WTC11 (cell line): ENCODE measurements around the gene DAPK1. TPM values are rescaled to one million over a fixed set of nuclear protein-coding genes. Genes with fewer than 3 reads are reported as not detected.

ENCODE experiments used
- ATAC-seq: fragments of 200-7000 bp; cut with Tn5 transposase; 2 replicates; pipeline ENCODE4 v1.10.0; 2021; ENCODE audit warnings: mild to moderate bottlenecking, moderate library complexity
- CTCF ChIA-PET: fragments of 300-600 bp; sonication (Branson Sonifier 250); formaldehyde crosslinking; loops from one replicate; lab custom pipeline; 2021; ENCODE audit warnings: antibody characterized with exemption; lab: Charles Lee
- POLR2A ChIA-PET: fragments of 350-600 bp; sonication (Branson Sonifier 250); formaldehyde crosslinking; loops from one replicate; lab custom pipeline; 2021; ENCODE audit warnings: antibody characterized with exemption; lab: Charles Lee
- DNase-seq: peaks from one replicate; pipeline ENCODE4 v3.0.0; 2021; ENCODE audit warnings: low spot score
- H3K27ac Mint-ChIP-seq: 2 replicates; pipeline ENCODE4 v1.8.0; 2021; ENCODE audit warnings: mixed read lengths
- H3K27me3 Mint-ChIP-seq: 2 replicates; pipeline ENCODE4 v1.8.0; 2021; ENCODE audit warnings: low read depth, mild to moderate bottlenecking, moderate library complexity, mixed read lengths
- H3K36me3 Mint-ChIP-seq: 2 replicates; pipeline ENCODE4 v1.8.0; 2021; ENCODE audit warnings: mixed read lengths
- H3K4me1 Mint-ChIP-seq: 2 replicates; pipeline ENCODE4 v1.8.0; 2022; ENCODE audit warnings: mixed read lengths
- H3K4me3 Mint-ChIP-seq: 2 replicates; pipeline ENCODE4 v1.8.0; 2021; ENCODE audit warnings: mild to moderate bottlenecking, moderate library complexity, mixed read lengths
- H3K9me3 Mint-ChIP-seq: 2 replicates; pipeline ENCODE4 v1.8.0; 2021; ENCODE audit warnings: mixed read lengths
- CBFB ChIP-seq: sonication (generic); formaldehyde crosslinking; IDR thresholded peaks from 2 replicates; pipeline ENCODE4 v1.8.1; 2022; ENCODE audit warnings: mild to moderate bottlenecking, low read depth, missing genetic modification reagents
- ERG ChIP-seq: fragments of 250-450 bp; sonication (Bioruptor Pico); IDR thresholded peaks from 2 replicates; pipeline ENCODE4 v1.8.0; 2021; ENCODE audit warnings: mild to moderate bottlenecking
- ETV6 ChIP-seq: sonication (generic); formaldehyde crosslinking; IDR thresholded peaks from 2 replicates; pipeline ENCODE4 v1.8.1; 2022; ENCODE audit warnings: mild to moderate bottlenecking, missing genetic modification reagents
- FOXJ3 ChIP-seq: sonication (generic); formaldehyde crosslinking; IDR thresholded peaks from 2 replicates; pipeline ENCODE4 v1.9.0; 2021; ENCODE audit warnings: missing genetic modification reagents, mild to moderate bottlenecking, borderline replicate concordance
- FOXP1 ChIP-seq: sonication (generic); formaldehyde crosslinking; IDR thresholded peaks from 2 replicates; pipeline ENCODE4 v1.8.0; 2022; ENCODE audit warnings: missing genetic modification reagents, mild to moderate bottlenecking, moderate library complexity, borderline replicate concordance
- FOXP4 ChIP-seq: sonication (generic); formaldehyde crosslinking; IDR thresholded peaks from 2 replicates; pipeline ENCODE4 v1.8.0; 2022; ENCODE audit warnings: mild to moderate bottlenecking, missing genetic modification reagents
- IRF1 ChIP-seq: sonication (generic); formaldehyde crosslinking; IDR thresholded peaks from 2 replicates; pipeline ENCODE4 v1.8.0; 2023; ENCODE audit warnings: missing genetic modification reagents
- MAX ChIP-seq: sonication (generic); formaldehyde crosslinking; IDR thresholded peaks from 2 replicates; pipeline ENCODE4 v1.8.0; 2022; ENCODE audit warnings: mild to moderate bottlenecking, missing genetic modification reagents
- NR1H2 ChIP-seq: sonication (generic); formaldehyde crosslinking; IDR thresholded peaks from 2 replicates; pipeline ENCODE4 v1.9.0; 2021; ENCODE audit warnings: mild to moderate bottlenecking, moderate library complexity, missing genetic modification reagents
- NR3C1 ChIP-seq: sonication (generic); formaldehyde crosslinking; conservative IDR thresholded peaks from 2 replicates; pipeline ENCODE4 v1.8.1; 2023; ENCODE audit warnings: low read depth, mild to moderate bottlenecking, missing genetic modification reagents
- OVOL2 ChIP-seq: fragments of 250-450 bp; sonication (Bioruptor Pico); IDR thresholded peaks from 2 replicates; pipeline ENCODE4 v1.9.0; 2021; ENCODE audit warnings: mild to moderate bottlenecking, borderline replicate concordance
- PREB ChIP-seq: sonication (generic); formaldehyde crosslinking; IDR thresholded peaks from 2 replicates; pipeline ENCODE4 v1.8.1; 2022; ENCODE audit warnings: mild to moderate bottlenecking, missing genetic modification reagents, moderate library complexity, borderline replicate concordance
- PRRX2 ChIP-seq: fragments of 250-450 bp; sonication (Bioruptor Pico); IDR thresholded peaks from 2 replicates; pipeline ENCODE4 v1.8.0; 2021; ENCODE audit warnings: mild to moderate bottlenecking
- RELA ChIP-seq: sonication (generic); formaldehyde crosslinking; IDR thresholded peaks from 2 replicates; pipeline ENCODE4 v1.8.1; 2022; ENCODE audit warnings: missing genetic modification reagents, mild to moderate bottlenecking, borderline replicate concordance
- RORB ChIP-seq: fragments of 250-450 bp; sonication (Bioruptor Pico); IDR thresholded peaks from 2 replicates; pipeline ENCODE4 v1.9.0; 2021; ENCODE audit warnings: mild to moderate bottlenecking
- SMAD3 ChIP-seq: sonication (generic); formaldehyde crosslinking; IDR thresholded peaks from 2 replicates; pipeline ENCODE4 v1.8.0; 2022; ENCODE audit warnings: missing genetic modification reagents, mild to moderate bottlenecking, borderline replicate concordance
- SMAD4 ChIP-seq: sonication (generic); formaldehyde crosslinking; IDR thresholded peaks from 2 replicates; pipeline ENCODE4 v1.8.0; 2022; ENCODE audit warnings: mild to moderate bottlenecking, missing genetic modification reagents
- TCF7 ChIP-seq: sonication (generic); formaldehyde crosslinking; IDR thresholded peaks from 2 replicates; pipeline ENCODE4 v1.8.0; 2022; ENCODE audit warnings: mild to moderate bottlenecking, low read depth, missing genetic modification reagents, moderate library complexity
- TP53 ChIP-seq: sonication (generic); formaldehyde crosslinking; IDR thresholded peaks from 2 replicates; pipeline ENCODE4 v1.8.1; 2023; ENCODE audit warnings: mild to moderate bottlenecking, missing genetic modification reagents
- USF1 ChIP-seq: sonication (generic); formaldehyde crosslinking; IDR thresholded peaks from 2 replicates; pipeline ENCODE4 v1.8.0; 2022; ENCODE audit warnings: mild to moderate bottlenecking, missing genetic modification reagents
- ZBTB21 ChIP-seq: sonication (generic); formaldehyde crosslinking; IDR thresholded peaks from 2 replicates; pipeline ENCODE4 v1.8.1; 2023; ENCODE audit warnings: mild to moderate bottlenecking, missing genetic modification reagents, borderline replicate concordance
- ZNF121 ChIP-seq: sonication (generic); formaldehyde crosslinking; IDR thresholded peaks from 2 replicates; pipeline ENCODE4 v1.8.0; 2023; ENCODE audit warnings: missing genetic modification reagents
- total RNA-seq: library from RNA; stranded (reverse); gene quantifications from 3 replicates; pipeline ENCODE4 v1.2.3, GENCODE V29; 2021

Gene DAPK1
- total RNA-seq, 1 experiment from 2014 or later: 129 TPM

- ChIA-PET POLR2A (no interaction called here), CTCF (no interaction called here)
- no peaks in the 10 kb centered on the region for H3K9me3 Mint-ChIP-seq
- peaks cover 32% of the 10 kb centered on the region for H3K4me1 Mint-ChIP-seq
- H3K4me3 Mint-ChIP-seq: no peak overlapping the region
- ATAC-seq (no peak), DNase-seq (no peak)
- H3K27me3 Mint-ChIP-seq: no peaks in the 10 kb centered on the region
- H3K36me3 Mint-ChIP-seq: no peaks in the 10 kb centered on the region
- no peak for TF ChIP-seq TP53
- TF ChIP-seq USF1 (CRISPR knock-in tag): no peak
- no peak for TF ChIP-seq FOXP4 (CRISPR knock-in tag)
- H3K27ac Mint-ChIP-seq: no peak overlapping the region
These were observed 90.2 kb downstream of the DAPK1 start for GRCh38 chr9:87587864-87588263.

- no peak for TF ChIP-seq OVOL2
- no peak for TF ChIP-seq SMAD3 (CRISPR knock-in tag)
- TF ChIP-seq ETV6 (CRISPR knock-in tag): no peak
- TF ChIP-seq FOXP4 (CRISPR knock-in tag): no peak
- no peak for TF ChIP-seq ERG (CRISPR knock-in tag)
- TF ChIP-seq MAX (CRISPR knock-in tag): no peak
- TF ChIP-seq TCF7: no peak
- TF ChIP-seq ZBTB21 (CRISPR knock-in tag): no peak
- TF ChIP-seq NR3C1 (CRISPR knock-in tag): no peak
- no peak for TF ChIP-seq FOXJ3
- TF ChIP-seq RORB (CRISPR knock-in tag): no peak
- TF ChIP-seq RELA (CRISPR knock-in tag): no peak
- TF ChIP-seq PREB: no peak
- no peak for TF ChIP-seq NR1H2 (CRISPR knock-in tag)
- TF ChIP-seq PRRX2 (CRISPR knock-in tag): no peak
- TF ChIP-seq SMAD4 (CRISPR knock-in tag): no peak
- TF ChIP-seq CBFB (CRISPR knock-in tag): no peak
- no peak for TF ChIP-seq FOXP1 (CRISPR knock-in tag)
- no peak for TF ChIP-seq IRF1 (CRISPR knock-in tag)
- TF ChIP-seq ZNF121 (CRISPR knock-in tag): no peak
- Mint-ChIP-seq H3K9me3 (no peaks in the 10 kb centered on the region), H3K36me3 (no peaks in the 10 kb centered on the region), H3K4me1 (peaks cover 37% of the 10 kb centered on the region), H3K4me3 (no peak overlapping the region), H3K27me3 (no peaks in the 10 kb centered on the region), H3K27ac (no peak overlapping the region; the same call in 1 of the 2 replicates)
- ChIA-PET CTCF (interaction anchor here (0.5 kb wide), 1 partner anchor 201 kb away, joined by 3 read pairs; no protein-coding TSS in a partner anchor), POLR2A (no interaction called here)
- ATAC-seq (no peak), DNase-seq (no peak)
These were observed 90.7 kb downstream of the DAPK1 start for GRCh38 chr9:87588339-87588738.
